HG02798 (cell line): ENCODE results near the gene MT1E.
A peak's percentile ranks its signal among the peaks of the same experiment; 100 is the strongest.
"Not testable (repeated sequence)": the region's sequence is repeated elsewhere in the genome, so short reads cannot be mapped to it uniquely, and the experiment has no call there.

Experiments used
- ATAC-seq: cut with Tn5 transposase; IDR thresholded peaks from one replicate; pipeline ENCODE4 v1.9.1; 2021; ENCODE audit warnings: mild to moderate bottlenecking; ENCODE audit not compliant: unreplicated experiment, poor library complexity

The MT1E gene

GRCh38 chr16:56606476-56607108, 19.0 kb upstream of the MT1E start:
- ATAC-seq, result no peak

- ATAC-seq, result no peak
Observed at GRCh38 chr16:56607109-56607618, 18.4 kb upstream of the MT1E start.

GRCh38 chr16:56607675-56608042, 17.9 kb upstream of the MT1E start:
- no peak for ATAC-seq

GRCh38 chr16:56608043-56608875, 17.3 kb upstream of the MT1E start, which contains the start of gene MT2A:
MT2A (plus strand) TSS chr16:56608584; CDS start chr16:56608656, 72 bp downstream.
- peak; percentile 91 for ATAC-seq

- ATAC-seq, result no peak
Observed at GRCh38 chr16:56608876-56609462, 16.6 kb upstream of the MT1E start.

- ATAC-seq, result peak; percentile 27
Observed at GRCh38 chr16:56609463-56609921, 16.1 kb upstream of the MT1E start.

GRCh38 chr16:56610017-56610608, 15.5 kb upstream of the MT1E start:
- peak; percentile 25 for ATAC-seq

- no peak for ATAC-seq
Observed at GRCh38 chr16:56610609-56611111, 14.9 kb upstream of the MT1E start.

- no peak for ATAC-seq
Observed at GRCh38 chr16:56611281-56611833, 14.2 kb upstream of the MT1E start.

GRCh38 chr16:56613706-56614105, 11.9 kb upstream of the MT1E start:
- ATAC-seq, result no peak

GRCh38 chr16:56614549-56614991, 11.0 kb upstream of the MT1E start:
- ATAC-seq, result no peak

- ATAC-seq, result no peak
Observed at GRCh38 chr16:56615353-56615752, 10.2 kb upstream of the MT1E start.

GRCh38 chr16:56616608-56617211, 8.9 kb upstream of the MT1E start:
- ATAC-seq, result no peak

- ATAC-seq, result no peak
Observed at GRCh38 chr16:56617212-56618085, 8.1 kb upstream of the MT1E start.

- no peak for ATAC-seq
Observed at GRCh38 chr16:56618138-56618537, 7.4 kb upstream of the MT1E start.

GRCh38 chr16:56620339-56620897, 5.2 kb upstream of the MT1E start:
- ATAC-seq, result no peak

- not testable (repeated sequence) for ATAC-seq
Observed at GRCh38 chr16:56621665-56622445, 3.7 kb upstream of the MT1E start.

- not testable (repeated sequence) for ATAC-seq
Observed at GRCh38 chr16:56623184-56623583, 2.4 kb upstream of the MT1E start.
